Measurements from ENCODE around the gene ARHGAP5.

The ARHGAP5 gene, protein sequence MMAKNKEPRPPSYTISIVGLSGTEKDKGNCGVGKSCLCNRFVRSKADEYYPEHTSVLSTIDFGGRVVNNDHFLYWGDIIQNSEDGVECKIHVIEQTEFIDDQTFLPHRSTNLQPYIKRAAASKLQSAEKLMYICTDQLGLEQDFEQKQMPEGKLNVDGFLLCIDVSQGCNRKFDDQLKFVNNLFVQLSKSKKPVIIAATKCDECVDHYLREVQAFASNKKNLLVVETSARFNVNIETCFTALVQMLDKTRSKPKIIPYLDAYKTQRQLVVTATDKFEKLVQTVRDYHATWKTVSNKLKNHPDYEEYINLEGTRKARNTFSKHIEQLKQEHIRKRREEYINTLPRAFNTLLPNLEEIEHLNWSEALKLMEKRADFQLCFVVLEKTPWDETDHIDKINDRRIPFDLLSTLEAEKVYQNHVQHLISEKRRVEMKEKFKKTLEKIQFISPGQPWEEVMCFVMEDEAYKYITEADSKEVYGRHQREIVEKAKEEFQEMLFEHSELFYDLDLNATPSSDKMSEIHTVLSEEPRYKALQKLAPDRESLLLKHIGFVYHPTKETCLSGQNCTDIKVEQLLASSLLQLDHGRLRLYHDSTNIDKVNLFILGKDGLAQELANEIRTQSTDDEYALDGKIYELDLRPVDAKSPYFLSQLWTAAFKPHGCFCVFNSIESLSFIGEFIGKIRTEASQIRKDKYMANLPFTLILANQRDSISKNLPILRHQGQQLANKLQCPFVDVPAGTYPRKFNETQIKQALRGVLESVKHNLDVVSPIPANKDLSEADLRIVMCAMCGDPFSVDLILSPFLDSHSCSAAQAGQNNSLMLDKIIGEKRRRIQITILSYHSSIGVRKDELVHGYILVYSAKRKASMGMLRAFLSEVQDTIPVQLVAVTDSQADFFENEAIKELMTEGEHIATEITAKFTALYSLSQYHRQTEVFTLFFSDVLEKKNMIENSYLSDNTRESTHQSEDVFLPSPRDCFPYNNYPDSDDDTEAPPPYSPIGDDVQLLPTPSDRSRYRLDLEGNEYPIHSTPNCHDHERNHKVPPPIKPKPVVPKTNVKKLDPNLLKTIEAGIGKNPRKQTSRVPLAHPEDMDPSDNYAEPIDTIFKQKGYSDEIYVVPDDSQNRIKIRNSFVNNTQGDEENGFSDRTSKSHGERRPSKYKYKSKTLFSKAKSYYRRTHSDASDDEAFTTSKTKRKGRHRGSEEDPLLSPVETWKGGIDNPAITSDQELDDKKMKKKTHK (N-terminal part only)

DNA sequence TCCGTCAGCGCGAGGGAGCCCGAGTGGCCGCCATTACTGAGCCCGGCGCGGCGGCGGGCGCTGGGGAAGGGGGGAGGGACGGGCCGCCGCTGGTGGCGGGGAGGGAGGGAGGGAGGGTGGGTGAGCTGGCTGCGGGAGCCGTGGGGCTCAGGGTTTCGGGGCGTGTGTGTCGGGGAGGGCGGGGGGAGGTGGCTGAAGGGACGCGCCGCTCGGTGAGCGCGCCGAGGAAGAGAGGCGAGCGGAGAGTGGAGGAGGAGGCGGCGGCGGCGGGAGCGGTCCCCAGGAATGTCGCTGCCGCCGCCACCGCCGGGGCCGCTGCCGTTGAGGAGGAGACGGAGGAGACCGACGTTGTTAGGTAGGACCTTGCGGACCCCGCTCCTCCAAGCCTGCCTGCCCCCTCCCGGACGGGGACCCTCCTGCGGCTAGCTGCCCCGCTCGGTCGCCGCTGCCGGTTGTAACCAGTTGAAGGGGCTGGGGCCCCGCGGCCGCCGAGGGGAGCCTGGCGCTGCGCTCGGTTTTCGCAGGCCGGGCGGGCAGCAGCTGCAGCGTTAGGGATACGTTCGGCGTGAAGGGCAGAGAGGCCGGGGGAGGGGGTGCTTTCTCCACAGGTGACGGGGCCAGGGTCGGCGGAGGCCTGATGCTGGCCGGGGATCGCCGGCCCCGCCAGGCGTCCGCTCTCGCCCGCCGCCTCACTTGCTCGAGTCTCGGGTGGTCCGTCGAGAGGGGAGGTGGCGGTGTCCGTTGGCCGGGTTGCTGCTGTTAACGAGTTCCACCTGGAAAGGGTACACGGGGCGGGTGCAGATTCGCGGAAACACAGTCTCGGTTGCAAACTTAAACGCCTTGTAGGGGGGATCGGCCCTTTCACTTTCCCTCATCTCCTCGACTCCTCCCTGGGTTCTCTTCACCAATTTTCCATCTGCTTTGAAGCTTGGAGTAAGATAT, at the start of gene ARHGAP5:
Gene ARHGAP5 (plus strand): TSS at position 224 of the 942 bp plus-strand sequence. CDS start 13,366 bp downstream, outside the sequence.
- DNase-seq: peak; percentile 67 to 70

DNA sequence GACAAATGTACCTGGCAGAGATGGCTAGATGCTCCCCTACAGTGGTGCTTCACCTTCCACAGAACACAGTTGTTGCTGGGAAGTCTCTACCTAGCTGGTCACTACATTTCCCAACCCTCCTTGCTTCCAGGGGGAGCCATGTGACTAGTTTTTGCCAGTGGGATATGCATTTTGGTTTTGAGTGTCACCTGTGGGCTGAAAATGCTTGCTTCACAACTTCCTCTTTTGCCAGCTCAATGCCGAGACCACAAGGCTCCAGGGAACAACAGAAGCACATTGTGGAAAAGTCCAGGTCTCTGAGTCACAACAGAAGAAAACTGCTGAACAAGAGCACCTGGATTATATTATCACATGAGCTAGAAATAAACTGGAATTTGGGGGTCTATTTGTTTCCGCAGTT, 48.5 kb upstream of the ARHGAP5 start:
- no peak for DNase-seq

DNA sequence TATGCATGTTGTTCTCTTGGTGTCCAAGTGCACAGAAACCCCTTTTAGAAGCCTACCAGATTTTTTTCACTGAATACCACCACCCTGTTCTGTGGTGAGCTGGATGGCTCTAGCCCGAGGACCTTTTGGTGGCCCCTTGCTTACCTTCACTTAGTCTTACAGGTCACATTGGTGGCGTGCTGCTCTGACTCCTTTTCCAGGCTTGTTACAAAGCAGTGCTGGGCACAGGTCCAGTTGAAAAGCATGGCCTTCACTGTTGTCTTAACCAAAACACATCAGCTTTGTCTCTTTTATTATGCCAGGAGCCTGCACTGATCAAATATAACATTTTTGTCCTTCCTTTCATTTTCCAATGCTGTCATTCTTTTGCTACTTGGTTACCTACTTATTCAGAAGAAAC, 43.6 kb upstream of the ARHGAP5 start:
- DNase-seq: no peak

DNA sequence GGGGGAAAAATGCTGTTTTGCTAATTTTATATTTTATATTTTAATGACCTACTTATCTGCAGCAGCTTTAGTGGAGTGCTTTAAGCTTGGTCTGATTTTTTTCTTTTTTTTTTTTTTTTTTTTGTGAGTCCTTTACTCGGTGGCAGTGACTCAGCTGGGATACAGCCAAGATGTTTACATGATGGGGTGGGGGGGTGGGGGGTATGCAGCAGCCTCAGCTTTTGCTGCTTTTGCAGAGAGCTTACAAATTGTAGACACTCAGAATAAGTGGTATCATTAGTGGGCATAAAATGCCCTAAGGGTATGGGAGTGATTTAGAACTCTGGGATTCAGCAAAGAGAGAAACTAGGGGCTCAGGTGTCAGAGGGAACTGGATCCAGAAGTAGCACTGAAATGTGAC, 38.2 kb upstream of the ARHGAP5 start:
- no peak for DNase-seq

DNA sequence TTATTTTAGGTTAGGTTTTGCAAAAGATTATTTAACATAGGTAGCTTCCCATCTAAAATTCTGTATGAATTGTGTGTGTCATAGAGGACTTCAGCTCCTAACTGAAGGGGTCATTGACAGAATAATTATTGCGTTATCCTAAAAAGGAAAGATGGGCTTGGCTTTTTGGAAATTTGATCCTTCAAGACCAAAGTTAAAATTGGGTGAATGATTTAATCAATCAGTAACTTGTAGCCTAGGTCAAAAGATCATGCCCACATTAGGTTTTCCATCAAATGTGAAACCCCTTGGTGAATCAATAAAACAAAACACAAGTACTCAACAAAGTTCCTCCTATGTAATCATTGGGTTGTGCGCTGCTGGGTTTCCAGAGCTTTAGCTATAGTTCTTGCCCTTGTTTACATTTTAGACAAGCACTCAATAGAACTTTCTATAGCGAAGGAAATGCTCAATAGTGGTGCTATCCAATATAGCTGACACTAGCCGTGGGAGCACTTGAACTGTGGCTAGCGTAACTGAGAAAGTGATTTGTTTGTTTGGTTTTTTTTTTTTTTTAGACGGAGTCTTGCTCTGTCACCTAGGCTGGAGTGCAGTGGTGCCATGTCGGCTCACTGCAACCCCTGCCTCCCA, 37.6 kb upstream of the ARHGAP5 start:
- no peak for DNase-seq

DNA sequence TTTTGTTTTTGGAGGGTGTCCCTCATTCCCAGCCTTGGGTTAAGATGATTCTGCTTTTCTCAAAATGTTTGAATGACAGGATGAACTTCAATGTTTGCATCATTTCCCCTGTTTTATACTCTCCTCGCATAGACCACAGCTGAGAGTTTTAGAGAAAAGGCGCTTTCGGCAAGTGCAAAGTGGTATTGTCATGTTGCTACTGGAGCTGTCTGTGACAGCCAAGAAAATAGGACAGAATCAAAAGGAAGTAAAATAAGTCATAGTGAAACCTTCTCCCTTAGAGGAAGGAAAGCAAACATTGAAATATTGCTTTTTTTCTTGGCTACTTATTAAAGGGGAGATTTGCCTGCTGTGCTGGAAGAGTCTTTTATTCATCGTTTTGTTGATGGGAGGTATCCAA, 33.5 kb upstream of the ARHGAP5 start:
- no peak for DNase-seq

DNA sequence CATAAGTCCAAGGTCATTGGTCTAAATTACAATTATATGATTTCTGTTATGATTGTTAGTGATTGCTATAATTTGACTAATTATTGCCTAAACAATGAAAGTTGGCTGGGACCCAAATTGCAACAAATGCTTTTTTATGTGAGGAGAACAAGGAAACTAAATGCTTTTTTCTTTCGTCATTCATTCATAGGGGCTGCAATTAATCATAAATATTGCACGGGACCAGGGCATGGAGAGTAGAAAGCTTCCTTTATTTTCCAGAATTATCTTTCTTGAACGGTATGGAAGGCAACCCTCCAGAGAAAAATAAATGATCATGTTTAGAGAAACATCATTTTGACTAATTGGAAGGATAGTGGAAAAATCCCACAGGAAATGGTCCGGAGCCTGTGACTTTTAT, 32.6 kb upstream of the ARHGAP5 start:
- no peak for DNase-seq

DNA sequence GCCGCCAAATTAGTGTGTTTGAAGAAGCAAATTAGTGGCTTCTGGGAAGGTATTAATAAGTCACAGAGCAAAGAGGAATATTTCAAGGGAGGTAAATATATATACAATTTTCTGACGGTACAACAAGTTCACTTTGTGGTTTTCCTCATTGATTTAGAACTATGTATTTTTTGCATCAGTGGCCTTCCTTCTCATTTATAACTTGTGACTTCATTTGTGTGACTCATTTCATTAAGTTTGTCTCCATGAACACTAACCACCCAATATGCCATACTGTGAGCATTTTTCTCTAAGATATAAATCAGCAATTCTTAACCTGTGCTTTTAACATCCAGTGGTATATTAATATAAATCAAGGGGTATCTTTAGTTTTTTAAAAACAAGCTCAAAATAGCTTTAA, 29.3 kb upstream of the ARHGAP5 start:
- no peak for DNase-seq

DNA sequence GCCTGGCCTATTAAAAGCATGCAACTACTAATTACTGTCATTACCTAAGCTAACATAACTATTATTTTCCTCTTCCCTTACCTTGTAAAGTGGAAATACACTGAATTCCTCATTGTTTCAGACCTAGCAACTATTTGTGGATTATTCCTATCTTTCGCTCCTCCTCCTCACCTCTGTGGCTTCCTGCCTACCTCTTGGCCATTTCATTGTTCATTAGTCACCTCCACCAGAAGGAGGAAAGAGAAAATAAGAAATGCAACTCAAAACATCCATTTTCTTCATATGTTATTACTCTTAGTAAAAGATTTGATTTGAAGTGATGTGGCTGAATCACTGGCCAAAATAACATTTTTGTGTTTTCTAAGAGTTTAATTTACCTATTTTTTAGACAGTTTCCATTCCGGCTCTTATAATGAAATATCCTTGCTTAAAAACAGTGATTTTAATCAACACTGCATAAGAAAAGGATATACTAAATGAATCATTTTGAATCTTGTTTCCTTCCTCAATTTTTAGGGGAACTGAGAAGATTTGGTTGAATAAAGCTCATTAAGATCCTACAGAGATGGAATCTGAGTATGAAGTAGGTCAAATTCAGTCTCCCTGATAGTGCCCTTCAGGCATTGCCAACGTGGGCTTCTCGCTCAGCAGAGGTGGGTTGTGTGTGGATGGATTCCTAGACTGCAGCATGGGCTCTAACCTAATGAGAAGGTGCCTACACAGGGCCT, 27.6 kb upstream of the ARHGAP5 start:
- DNase-seq: no peak

DNA sequence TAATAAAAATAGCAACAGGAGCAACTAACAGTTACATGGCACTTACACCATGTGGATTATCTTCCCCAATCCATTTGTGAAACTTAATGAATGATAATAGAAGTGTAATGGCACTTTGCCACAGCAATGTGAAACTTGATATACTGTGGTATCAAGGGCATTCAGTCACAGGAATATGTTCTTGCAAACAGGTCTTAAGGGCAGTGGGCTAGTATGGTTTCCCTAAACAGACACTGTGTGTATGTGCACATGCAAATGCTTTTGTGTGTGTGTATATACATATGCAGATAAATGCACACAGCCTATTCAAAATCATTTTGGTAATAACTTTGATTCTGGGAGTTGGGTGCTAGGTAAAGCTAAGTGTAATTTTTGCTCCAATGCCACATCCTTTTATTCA, 26.2 kb upstream of the ARHGAP5 start:
- no peak for DNase-seq

DNA sequence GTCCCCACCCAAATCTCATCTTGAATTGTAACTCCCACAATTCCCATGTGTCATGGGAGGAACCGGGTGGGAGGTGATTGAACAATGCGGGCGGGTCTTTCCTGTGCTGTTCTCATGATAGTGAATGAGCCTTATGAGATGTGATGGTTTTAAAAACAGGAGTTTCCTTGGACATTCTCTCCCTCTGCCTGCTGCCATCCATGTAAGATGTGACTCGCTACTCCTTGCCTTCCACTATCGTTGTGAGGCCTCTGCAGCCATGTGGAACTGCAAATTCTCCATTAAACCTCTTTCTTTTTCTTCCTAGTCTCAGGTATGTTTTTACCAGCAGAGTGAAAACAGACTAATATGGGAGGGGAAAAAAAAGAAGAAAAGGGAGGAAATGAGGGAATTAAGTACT, 22.6 kb upstream of the ARHGAP5 start:
- DNase-seq: no peak

DNA sequence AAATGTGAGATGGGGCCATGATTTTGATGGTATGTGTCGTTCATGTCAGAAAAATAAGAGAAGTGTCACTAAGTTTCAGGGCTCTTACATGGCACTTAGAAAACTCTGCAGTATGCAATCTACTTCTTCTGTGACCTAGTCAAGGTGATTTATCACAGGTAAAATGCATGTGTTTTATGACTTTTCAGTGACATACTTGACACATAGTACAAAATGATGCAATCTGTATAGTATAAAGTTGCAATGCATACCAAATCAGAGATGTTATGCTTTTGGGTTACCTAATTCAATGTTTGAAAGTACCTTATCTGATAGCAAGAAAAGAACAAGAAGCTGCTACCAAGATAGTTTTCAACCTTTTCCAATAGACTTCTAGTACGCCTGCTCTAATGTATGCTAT, 21.9 kb upstream of the ARHGAP5 start:
- no peak for DNase-seq

DNA sequence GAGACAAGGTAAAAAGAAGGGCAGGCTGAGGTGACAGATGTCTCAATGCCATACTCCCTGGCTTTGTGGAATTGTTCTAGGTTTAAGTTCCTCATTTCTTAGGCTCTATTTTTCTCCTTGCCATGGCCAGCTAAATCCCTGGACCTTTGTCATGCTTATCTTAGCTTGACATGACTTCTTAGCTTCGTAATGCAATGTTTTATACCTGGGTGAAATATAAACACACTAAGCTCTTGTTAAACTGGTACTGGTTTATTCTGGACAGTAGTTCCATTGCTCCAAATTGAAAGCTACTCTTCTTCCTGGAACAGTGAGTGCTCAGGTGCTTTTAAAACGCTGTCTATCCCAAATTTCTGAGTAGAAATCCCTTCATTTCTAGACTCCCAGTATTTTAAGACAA, 17.4 kb upstream of the ARHGAP5 start:
- no peak for DNase-seq

DNA sequence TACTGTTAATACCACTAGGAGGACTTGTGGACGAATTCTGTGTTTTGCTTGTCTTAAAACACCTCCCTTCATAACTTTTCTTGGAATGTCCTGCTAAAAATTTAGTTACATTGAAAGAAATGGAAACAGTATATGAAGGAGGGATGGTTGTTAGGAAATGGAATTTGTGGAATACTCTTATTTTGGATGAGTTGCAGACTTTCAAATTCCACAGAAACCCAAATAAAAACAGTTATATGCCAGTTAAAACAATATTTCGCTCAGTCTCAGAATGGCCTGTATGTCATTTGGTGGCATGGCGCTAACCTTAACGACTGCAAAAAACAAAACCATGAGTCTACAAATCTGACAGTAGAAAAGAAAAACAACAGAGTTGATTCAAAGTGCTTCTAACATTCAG, 12.2 kb upstream of the ARHGAP5 start:
- DNase-seq: no peak

DNA sequence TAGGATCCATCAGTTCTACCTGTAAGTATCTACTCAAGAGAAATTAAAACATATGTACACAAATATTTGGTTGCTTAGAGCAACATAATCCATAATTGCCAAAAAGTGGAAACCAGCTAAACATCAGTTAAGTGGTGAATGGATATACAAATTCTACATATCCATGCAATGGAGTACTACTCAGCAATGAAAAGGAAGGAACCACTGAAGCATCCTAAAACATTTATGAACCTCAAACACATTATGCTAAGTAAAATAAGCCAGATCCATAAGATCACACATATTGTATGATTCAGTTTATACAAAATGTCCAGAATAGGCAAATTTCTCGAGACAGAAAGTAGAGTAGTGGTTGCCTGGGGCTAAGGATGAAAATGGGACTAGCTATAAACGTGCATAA, 8.4 kb upstream of the ARHGAP5 start:
- no peak for DNase-seq

DNA sequence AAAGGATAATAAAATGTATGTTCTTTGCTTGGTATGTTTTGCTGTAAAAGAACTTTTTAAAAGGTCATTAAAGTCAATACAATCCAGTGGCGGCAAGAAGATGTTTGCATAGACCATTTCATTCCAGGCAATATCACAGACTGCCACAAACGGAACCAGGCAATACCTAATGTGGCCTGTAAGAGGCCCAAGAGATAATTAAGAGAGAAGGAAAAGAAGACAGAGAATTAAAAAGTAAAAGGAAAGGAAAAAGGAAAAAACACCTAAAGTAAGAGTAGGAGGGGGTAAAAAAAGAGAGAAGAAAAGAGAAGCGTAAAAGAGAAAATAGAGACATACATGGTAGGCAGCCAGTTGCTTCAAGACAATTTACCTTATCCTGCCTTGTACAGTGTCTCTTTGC, 6.8 kb upstream of the ARHGAP5 start:
- no peak for DNase-seq

DNA sequence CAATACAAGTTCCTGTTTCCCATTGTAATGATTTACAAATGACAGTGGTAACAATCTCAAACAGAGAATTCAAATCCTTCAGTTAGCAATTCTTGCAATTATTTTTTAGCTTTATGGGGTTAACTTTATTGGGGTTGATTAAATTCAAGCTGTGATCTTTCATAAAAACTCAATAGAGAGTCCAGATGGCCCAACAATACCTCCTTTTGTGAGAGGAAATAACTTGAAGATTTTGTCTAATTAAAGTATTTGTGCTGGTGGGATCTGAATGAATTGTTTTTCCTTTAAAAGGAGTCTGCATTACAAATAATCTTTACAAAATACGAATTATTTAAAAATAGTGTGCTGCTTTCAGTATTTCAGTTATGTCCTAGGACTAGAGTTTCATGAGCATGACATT, 4.4 kb upstream of the ARHGAP5 start:
- no peak for DNase-seq

DNA sequence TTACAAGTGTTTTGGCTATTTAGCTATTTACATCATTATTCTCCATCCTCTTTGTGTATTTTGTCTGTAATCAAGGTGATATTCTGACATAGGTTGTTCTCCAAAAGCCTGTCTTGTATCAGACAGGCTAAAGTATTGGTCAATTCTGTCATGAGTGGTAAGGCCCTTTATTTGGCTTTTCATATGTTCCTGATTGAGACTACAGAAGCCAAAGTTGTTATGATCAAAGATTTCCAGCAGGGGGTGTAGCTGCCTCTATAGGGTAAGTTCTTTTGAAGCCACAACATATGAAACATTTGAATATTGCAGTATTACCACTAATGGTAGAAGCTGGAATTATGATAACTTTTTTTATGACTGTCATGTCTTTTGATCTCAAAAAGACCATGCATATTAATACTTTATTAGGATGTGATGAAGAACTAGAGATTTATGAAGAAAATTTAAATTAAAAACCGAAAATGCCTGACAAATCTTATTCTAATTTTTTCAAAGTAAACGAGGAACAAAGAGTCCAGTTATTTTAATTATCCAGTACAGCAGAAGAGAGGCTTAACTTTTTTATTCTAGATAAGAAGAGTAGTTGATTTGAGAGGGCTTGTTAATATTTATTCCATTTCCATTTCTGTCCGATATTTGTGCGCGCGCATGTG, 3.4 kb upstream of the ARHGAP5 start:
- peak in 1 of 2 experiments; percentile 47 for DNase-seq

DNA sequence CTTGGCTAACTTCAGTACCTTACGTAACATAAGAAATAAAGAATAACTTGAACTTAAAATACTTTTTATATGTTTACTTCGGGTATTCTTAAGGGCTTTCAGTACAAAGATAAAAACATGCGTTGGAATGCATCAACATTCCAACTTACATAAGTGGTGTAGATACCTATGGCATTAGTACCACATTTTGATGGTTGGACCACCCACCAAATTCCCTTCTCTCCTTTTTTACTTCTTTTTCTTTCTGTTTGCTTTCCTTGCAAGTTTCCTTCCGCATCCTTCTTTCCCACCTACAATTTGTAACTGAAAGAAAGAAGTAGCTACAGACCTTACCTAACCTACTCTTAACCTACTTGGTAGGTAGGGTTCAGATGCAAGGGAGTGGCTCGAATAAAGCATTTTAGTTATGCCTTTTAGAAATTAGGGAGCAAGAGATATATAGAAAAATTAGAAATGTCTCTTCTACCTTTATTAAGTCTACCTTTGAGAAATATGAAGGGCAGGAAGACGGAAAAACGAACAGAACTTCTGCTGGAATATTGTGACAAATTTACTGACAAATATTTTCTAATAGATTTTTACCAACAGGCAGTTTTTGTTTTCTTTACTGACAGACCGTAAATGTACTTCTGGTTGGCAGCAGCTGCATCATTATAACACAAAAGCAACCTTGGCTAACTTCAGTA, 2.1 kb upstream of the ARHGAP5 start:
- no peak for DNase-seq
